Progenitor cell of endocrine pancreas (in vitro differentiated cells): ENCODE data around the gene NFE2L3. TPM values are rescaled to one million over a fixed set of nuclear protein-coding genes. Genes with fewer than 3 reads are reported as not detected.

Experiments
- DNase-seq: peaks from one replicate; pipeline ENCODE4 v3.0.0; 2021; ENCODE audit warnings: low spot score; ENCODE audit not compliant: unreplicated experiment
- H3K27ac Mint-ChIP-seq: 2 replicates; pipeline ENCODE4 v1.8.0; 2021; ENCODE audit warnings: mild to moderate bottlenecking, moderate library complexity, mixed read lengths
- H3K27me3 Mint-ChIP-seq: 2 replicates; pipeline ENCODE4 v1.8.0; 2021; ENCODE audit warnings: mixed read lengths
- H3K36me3 Mint-ChIP-seq: 2 replicates; pipeline ENCODE4 v1.8.0; 2022; ENCODE audit warnings: mixed read lengths; ENCODE audit not compliant: insufficient read depth
- H3K4me1 Mint-ChIP-seq: 2 replicates; pipeline ENCODE4 v1.8.0; 2021; ENCODE audit warnings: low read depth, mixed read lengths
- H3K4me3 Mint-ChIP-seq: 2 replicates; pipeline ENCODE4 v1.8.0; 2021; ENCODE audit warnings: low read depth, mild to moderate bottlenecking, moderate library complexity, mixed read lengths
- H3K9me3 Mint-ChIP-seq: 2 replicates; pipeline ENCODE4 v1.8.0; 2021; ENCODE audit warnings: low read depth, mixed read lengths
- total RNA-seq: library from RNA; stranded (reverse); gene quantifications from 2 replicates; pipeline ENCODE4 v1.2.1, GENCODE V29; 2021
- TF ChIP-seq, protein P1 (sequence below): fragments of 200-600 bp; sonication (generic); IDR thresholded peaks from one replicate; pipeline ENCODE4 v1.5.0; 2021; ENCODE audit warnings: antibody characterized with exemption, mild to moderate bottlenecking; ENCODE audit not compliant: unreplicated experiment

The NFE2L3 gene
- total RNA-seq, 1 donor from 2014 or later = 28.0 TPM

- Mint-ChIP-seq H3K27me3 (no peaks in the 10 kb centered on the region), H3K36me3 (peaks cover 19% of the 10 kb centered on the region), H3K4me1 (no peaks in the 10 kb centered on the region), H3K4me3 (no peak overlapping the region), H3K27ac (no peak overlapping the region), H3K9me3 (no peaks in the 10 kb centered on the region)
- TF ChIP-seq, protein P1, sequence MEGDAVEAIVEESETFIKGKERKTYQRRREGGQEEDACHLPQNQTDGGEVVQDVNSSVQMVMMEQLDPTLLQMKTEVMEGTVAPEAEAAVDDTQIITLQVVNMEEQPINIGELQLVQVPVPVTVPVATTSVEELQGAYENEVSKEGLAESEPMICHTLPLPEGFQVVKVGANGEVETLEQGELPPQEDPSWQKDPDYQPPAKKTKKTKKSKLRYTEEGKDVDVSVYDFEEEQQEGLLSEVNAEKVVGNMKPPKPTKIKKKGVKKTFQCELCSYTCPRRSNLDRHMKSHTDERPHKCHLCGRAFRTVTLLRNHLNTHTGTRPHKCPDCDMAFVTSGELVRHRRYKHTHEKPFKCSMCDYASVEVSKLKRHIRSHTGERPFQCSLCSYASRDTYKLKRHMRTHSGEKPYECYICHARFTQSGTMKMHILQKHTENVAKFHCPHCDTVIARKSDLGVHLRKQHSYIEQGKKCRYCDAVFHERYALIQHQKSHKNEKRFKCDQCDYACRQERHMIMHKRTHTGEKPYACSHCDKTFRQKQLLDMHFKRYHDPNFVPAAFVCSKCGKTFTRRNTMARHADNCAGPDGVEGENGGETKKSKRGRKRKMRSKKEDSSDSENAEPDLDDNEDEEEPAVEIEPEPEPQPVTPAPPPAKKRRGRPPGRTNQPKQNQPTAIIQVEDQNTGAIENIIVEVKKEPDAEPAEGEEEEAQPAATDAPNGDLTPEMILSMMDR = no peak
- DNase-seq = no peak
Measured at GRCh38 chr7:26216049-26216448, 64.1 kb downstream of the NFE2L3 start.

DNA sequence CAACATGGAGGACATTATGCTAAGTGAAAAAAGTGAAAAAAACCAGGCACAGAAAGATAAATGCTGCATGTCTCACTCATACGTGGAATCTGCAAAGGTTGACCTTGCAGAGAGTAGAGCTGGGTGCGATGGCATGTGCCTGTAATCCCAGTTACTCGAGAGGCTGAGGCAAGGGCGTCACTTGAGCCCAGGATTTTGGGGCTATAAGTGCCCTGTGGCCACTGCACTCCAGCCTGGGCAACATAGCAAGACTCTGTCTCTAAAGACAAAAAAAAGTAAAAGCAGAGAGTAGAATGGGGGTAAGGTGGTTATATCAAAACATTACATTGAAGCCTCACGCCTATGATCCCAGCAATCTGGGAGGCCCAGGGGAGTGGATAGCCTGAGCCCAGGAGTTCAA, 72.4 kb downstream of the NFE2L3 start:
- Mint-ChIP-seq H3K36me3 (no peaks in the 10 kb centered on the region), H3K4me3 (no peak overlapping the region)

DNA sequence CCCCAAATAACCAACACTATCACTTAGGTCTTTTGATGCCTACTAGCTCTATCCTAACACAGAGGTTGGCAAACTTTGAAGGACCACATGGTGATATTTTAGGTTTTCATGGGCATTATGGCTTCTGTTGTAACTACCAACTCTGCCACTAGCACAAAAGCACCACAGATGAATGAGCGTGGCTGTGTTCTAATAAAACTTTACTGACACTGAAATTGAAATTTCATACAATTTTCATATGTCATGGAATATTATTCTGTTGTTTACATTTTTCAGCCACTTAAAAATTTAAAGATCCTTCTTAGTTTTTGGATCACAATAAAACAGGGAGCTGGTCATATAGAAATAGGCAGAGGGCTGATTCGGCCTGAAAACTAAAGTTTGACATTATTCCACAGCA, 76.0 kb downstream of the NFE2L3 start:
- H3K27me3 Mint-ChIP-seq = no peaks in the 10 kb centered on the region
- no peak for DNase-seq
- H3K27ac Mint-ChIP-seq = no peak overlapping the region
- no peaks in the 10 kb centered on the region for H3K9me3 Mint-ChIP-seq
- no peaks in the 10 kb centered on the region for H3K36me3 Mint-ChIP-seq
- no peaks in the 10 kb centered on the region for H3K4me1 Mint-ChIP-seq
- TF ChIP-seq, protein P1 = no peak
- H3K4me3 Mint-ChIP-seq = no peak overlapping the region

More for the DNA sequence above, 72.4 kb downstream of the NFE2L3 start:
- TF ChIP-seq, protein P1 = no peak
- Mint-ChIP-seq H3K27ac (no peak overlapping the region), H3K4me1 (no peaks in the 10 kb centered on the region), H3K27me3 (no peaks in the 10 kb centered on the region), H3K9me3 (no peaks in the 10 kb centered on the region)
- DNase-seq = no peak

GRCh38 chr7:26233902-26234511, 82.0 kb downstream of the NFE2L3 start:
- TF ChIP-seq, protein P1 = no peak
- H3K27ac Mint-ChIP-seq = no peak overlapping the region
- no peaks in the 10 kb centered on the region for H3K9me3 Mint-ChIP-seq
- H3K4me1 Mint-ChIP-seq = no peaks in the 10 kb centered on the region
- no peaks in the 10 kb centered on the region for H3K36me3 Mint-ChIP-seq
- H3K4me3 Mint-ChIP-seq = no peak overlapping the region
- peaks cover 2% of the 10 kb centered on the region for H3K27me3 Mint-ChIP-seq
- DNase-seq = no peak

Other genes starting within 250 kb of the NFE2L3 start
- gene HNRNPA2B1, start 48.5 kb downstream of the NFE2L3 start, total RNA-seq = 950 and 984 TPM in 2 replicates
- gene CBX3, start 49.5 kb downstream of the NFE2L3 start, total RNA-seq = 221 and 222 TPM in 2 replicates
- 9.2 and 10.0 TPM in 2 replicates for gene SNX10, start 139.7 kb downstream of the NFE2L3 start, total RNA-seq